Neuronal stem cell (in vitro differentiated cells): ENCODE measurements around the gene TRIM10.

Source experiments
- DNase-seq: peaks from one replicate; pipeline ENCODE4 v3.0.0-alpha.2; 2013; ENCODE audit warnings: low spot score
- H2AFZ ChIP-seq: one replicate; pipeline ENCODE4 v1.6.1; 2013; ENCODE audit warnings: mild to moderate bottlenecking, low read length, inconsistent platforms
- H2AK5ac ChIP-seq: 2 replicates; pipeline ENCODE4 v1.6.1; 2013; ENCODE audit warnings: low read depth, mild to moderate bottlenecking, inconsistent platforms, low read length, moderate library complexity, mixed read lengths
- H2BK120ac ChIP-seq: 2 replicates; pipeline ENCODE4 v1.6.1; 2013; ENCODE audit warnings: low read depth, mild to moderate bottlenecking, inconsistent platforms, low read length, moderate library complexity, mixed read lengths
- H2BK12ac ChIP-seq: one replicate; pipeline ENCODE4 v1.6.1; 2013; ENCODE audit warnings: low read length, inconsistent platforms
- H2BK15ac ChIP-seq: 2 replicates; pipeline ENCODE4 v1.6.1; 2013; ENCODE audit warnings: mild to moderate bottlenecking, low read length, inconsistent platforms, mixed read lengths
- H2BK5ac ChIP-seq: one replicate; pipeline ENCODE4 v1.6.1; 2013; ENCODE audit warnings: inconsistent platforms, mild to moderate bottlenecking, low read length, moderate library complexity
- H3K14ac ChIP-seq: one replicate; pipeline ENCODE4 v1.6.1; 2013; ENCODE audit warnings: low read length, inconsistent platforms
- H3K18ac ChIP-seq: 2 replicates; pipeline ENCODE4 v1.6.1; 2013; ENCODE audit warnings: low read length, inconsistent platforms
- H3K23ac ChIP-seq: 2 replicates; pipeline ENCODE4 v1.6.1; 2013; ENCODE audit warnings: low read depth, mild to moderate bottlenecking, mixed read lengths, low read length, inconsistent platforms; ENCODE audit not compliant: poor library complexity
- H3K27ac ChIP-seq: replicated peaks from 3 replicates; pipeline ENCODE4 v1.5.1; 2013; ENCODE audit warnings: low read length, inconsistent platforms
- H3K27me3 ChIP-seq, 3 experiments: 2 replicates each; pipeline ENCODE4 v1.6.1; 2013; ENCODE audit warnings: low read length in 3 of 3, mild to moderate bottlenecking in 2 of 3, inconsistent platforms in 1 of 3, low read depth in 1 of 3, mixed read lengths in 1 of 3, moderate library complexity in 1 of 3; ENCODE audit not compliant: control insufficient read depth in 3 of 3, insufficient read depth in 3 of 3
- H3K36me3 ChIP-seq, 2 donors: replicated peaks in 1 of 2; 2 replicates each; pipeline ENCODE4 v1.6.1; 2013; ENCODE audit warnings: low read length in 2 of 2; ENCODE audit not compliant: control insufficient read depth in 2 of 2, insufficient read depth in 2 of 2
- H3K4ac ChIP-seq: 2 replicates; pipeline ENCODE4 v1.6.1; 2013; ENCODE audit warnings: inconsistent platforms, mild to moderate bottlenecking, low read length, moderate library complexity
- H3K4me1 ChIP-seq, 2 donors: 1 replicate in 1 of 2; 2 replicates in 1 of 2; pipeline ENCODE4 v1.6.1; 2013; ENCODE audit warnings: low read length in 2 of 2, low read depth in 1 of 2; ENCODE audit not compliant: control insufficient read depth in 2 of 2, insufficient read depth in 1 of 2
- H3K4me2 ChIP-seq: one replicate; pipeline ENCODE4 v1.6.1; 2013; ENCODE audit warnings: mild to moderate bottlenecking, low read length, inconsistent platforms; ENCODE audit not compliant: insufficient read depth, poor library complexity, severe bottlenecking
- H3K4me3 ChIP-seq, 2 donors: 2 replicates each; pipeline ENCODE4 v1.5.1; 2013; ENCODE audit warnings: low read length in 2 of 2, mild to moderate bottlenecking in 2 of 2, inconsistent platforms in 1 of 2, moderate library complexity in 1 of 2
- H3K79me1 ChIP-seq: one replicate; pipeline ENCODE4 v1.6.1; 2013; ENCODE audit warnings: low read depth, mild to moderate bottlenecking, inconsistent platforms, low read length, moderate library complexity
- H3K9ac ChIP-seq: one replicate; pipeline ENCODE4 v1.6.1; 2013; ENCODE audit warnings: mild to moderate bottlenecking, low read depth, low read length, inconsistent platforms; ENCODE audit not compliant: poor library complexity
- H3K9me3 ChIP-seq, 2 donors: replicated peaks in 1 of 2; 2 replicates each; pipeline versions ENCODE3 to v1.6.1; 2013; ENCODE audit warnings: low read length in 2 of 2, mild to moderate bottlenecking in 2 of 2, inconsistent platforms in 1 of 2, low read depth in 1 of 2, mixed read lengths in 1 of 2, moderate library complexity in 1 of 2; ENCODE audit not compliant: control insufficient read depth in 2 of 2, insufficient read depth in 1 of 2
- H4K8ac ChIP-seq: one replicate; pipeline ENCODE4 v1.6.1; 2013; ENCODE audit warnings: low read depth, mild to moderate bottlenecking, inconsistent platforms, low read length, moderate library complexity
- H4K91ac ChIP-seq: one replicate; pipeline ENCODE4 v1.6.1; 2013; ENCODE audit warnings: low read length, low read depth, mild to moderate bottlenecking, inconsistent platforms; ENCODE audit not compliant: poor library complexity
- WGBS, 2 donors: extraction: QIAGEN DNeasy Blood & Tissue Kit; methylation state at CpG; one replicate each; pipeline ENCODE4 v1.1.7; 2013; ENCODE audit warnings: missing lambda C conversion rate in 2 of 2, mixed read lengths in 1 of 2; ENCODE audit not compliant: insufficient read length in 2 of 2, insufficient replicate concordance in 1 of 2; ENCODE audit errors: extremely low coverage in 2 of 2; 5-methylcytosine and 5-hydroxymethylcytosine counted together

Gene TRIM10

DNA sequence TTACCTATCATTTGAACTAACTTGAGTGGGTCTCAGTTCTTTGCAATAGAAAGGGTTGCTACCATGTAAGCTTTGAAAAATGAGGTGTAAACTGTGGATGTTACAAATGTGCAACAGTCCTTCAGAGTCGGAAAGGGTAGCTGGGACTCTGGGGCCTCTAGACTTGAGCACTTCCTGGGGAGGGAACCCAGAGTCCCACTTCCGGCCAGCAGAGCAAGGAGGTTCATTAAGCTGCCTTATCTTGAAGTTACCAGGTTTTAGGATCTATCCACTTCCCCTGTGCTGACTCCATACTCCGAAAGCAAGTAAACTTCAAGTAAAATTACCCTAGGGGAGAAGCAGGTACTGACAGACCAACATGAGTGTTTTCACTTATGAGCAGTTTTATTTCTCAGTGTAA is 9.4 kb downstream of the TRIM10 start:
- no peak overlapping the region for H3K18ac ChIP-seq
- H2BK15ac ChIP-seq, result no peak overlapping the region
- H3K4me2 ChIP-seq, result no peak overlapping the region
- H2AK5ac ChIP-seq, result no peak overlapping the region
- no CpG with 5 or more reads among the region's 3 CpGs for WGBS, 2 donors
- H3K27ac ChIP-seq, result no peak overlapping the region
- peaks cover 0 to 51% (median 0%) of the 10 kb centered on the region in 3 experiments for H3K27me3 ChIP-seq
- H3K79me1 ChIP-seq, result no peaks in the 10 kb centered on the region
- H4K8ac ChIP-seq, result no peak overlapping the region
- no peak overlapping the region for H3K23ac ChIP-seq
- H3K36me3 ChIP-seq, result no peaks in the 10 kb centered on the region
- no peak overlapping the region for H3K4me3 ChIP-seq
- no peak overlapping the region for H3K14ac ChIP-seq
- H4K91ac ChIP-seq, result no peak overlapping the region
- H3K4ac ChIP-seq, result no peak overlapping the region
- H2AFZ ChIP-seq, result peak overlapping the region; percentile 15
- H3K9me3 ChIP-seq, result no peaks in the 10 kb centered on the region
- no peak overlapping the region for H3K9ac ChIP-seq
- no peak for DNase-seq
- no peaks in the 10 kb centered on the region for H3K4me1 ChIP-seq
- no peak overlapping the region for H2BK120ac ChIP-seq
- no peak overlapping the region for H2BK12ac ChIP-seq
- no peak overlapping the region for H2BK5ac ChIP-seq

DNA sequence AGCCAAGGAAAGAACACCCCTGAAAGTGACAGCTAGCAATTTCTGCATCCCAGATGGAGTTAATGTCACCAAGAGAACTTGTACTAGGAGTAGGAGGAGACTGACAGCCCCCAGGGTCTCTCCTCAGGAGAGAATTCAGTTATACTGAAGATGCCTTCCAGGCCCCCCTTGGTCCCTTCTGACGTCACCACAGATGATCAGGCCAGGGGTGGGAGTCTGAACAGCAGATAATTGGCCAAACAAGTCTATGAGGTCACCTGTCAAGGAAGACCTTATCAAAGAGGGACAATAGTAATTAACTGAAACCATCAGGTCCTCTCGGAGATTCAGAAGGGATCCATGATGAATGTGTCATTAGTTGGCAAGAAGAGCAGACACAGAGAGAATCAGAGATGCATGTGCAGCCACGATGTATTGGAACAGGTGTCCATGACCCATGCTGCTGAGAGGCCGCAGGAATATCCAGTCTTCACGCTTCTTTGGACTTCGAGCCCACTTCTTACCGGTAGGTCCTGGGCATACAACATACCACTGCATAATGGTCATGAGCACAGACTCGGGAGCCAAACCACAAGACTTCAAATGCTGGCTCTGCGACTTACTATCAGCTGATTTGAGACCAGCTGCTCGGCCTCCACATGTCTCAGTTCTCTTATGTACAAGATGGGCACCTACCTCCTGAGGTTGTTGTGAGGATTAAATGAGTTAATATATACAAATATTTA is 10.2 kb downstream of the TRIM10 start:
- Histone ChIP-seq H3K9ac (no peak overlapping the region), H3K79me1 (no peaks in the 10 kb centered on the region), H3K23ac (no peak overlapping the region), H4K91ac (no peak overlapping the region), H3K4ac (no peak overlapping the region), H4K8ac (no peak overlapping the region), H3K27me3 (peaks cover 0 to 54% (median 0%) of the 10 kb centered on the region in 3 experiments), H3K14ac (no peak overlapping the region), H2AK5ac (no peak overlapping the region), H2AFZ (no peak overlapping the region), H3K36me3 (no peaks in the 10 kb centered on the region), H2BK120ac (no peak overlapping the region), H3K18ac (no peak overlapping the region), H2BK12ac (no peak overlapping the region), H2BK15ac (no peak overlapping the region), H3K4me3 (peak overlapping the region in 1 of 2 donors; percentile 51), H2BK5ac (no peak overlapping the region), H3K4me2 (no peak overlapping the region), H3K9me3 (no peaks in the 10 kb centered on the region), H3K4me1 (no peaks in the 10 kb centered on the region), H3K27ac (no peak overlapping the region)
- WGBS, 2 donors, result no CpG with 5 or more reads among the region's 10 CpGs
- DNase-seq, result no peak

DNA sequence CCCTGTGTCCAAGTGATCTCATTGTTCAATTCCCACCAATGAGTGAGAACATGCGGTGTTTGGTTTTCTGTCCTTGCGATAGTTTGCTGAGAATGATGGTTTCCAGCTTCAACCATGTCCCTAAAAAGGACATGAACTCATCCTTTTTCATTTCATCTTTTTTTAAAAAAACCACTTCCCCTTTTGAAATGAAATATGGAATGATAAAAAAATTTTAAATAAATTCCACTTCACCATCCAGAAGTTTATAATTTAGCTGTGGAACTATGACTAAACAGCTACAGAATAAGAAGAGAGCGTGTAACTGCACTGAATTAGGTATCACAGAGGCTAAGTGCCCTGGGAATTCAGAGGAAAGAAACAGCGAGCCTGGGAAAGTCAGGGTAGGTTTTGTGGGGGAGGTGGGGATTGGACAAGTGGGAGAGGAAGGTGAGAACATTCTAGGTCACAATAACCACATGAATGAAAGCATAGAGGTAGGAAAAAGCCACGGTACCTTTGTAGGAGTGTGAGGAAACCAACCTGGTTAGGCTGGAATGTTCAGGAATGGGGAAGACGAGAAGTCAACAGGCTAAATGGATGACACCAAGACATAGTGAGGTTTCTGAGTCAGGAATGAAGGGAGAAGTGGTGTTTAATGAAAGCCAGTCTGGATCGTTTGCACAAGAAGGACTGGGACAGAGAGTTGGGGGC is 11.0 kb downstream of the TRIM10 start:
- H2BK15ac ChIP-seq, result no peak overlapping the region
- no peak overlapping the region for H2AK5ac ChIP-seq
- H3K9me3 ChIP-seq, result no peaks in the 10 kb centered on the region
- no peak overlapping the region for H2AFZ ChIP-seq
- H2BK120ac ChIP-seq, result no peak overlapping the region
- H4K91ac ChIP-seq, result no peak overlapping the region
- no peak overlapping the region for H4K8ac ChIP-seq
- H3K27me3 ChIP-seq, result peaks cover 0 to 60% (median 0%) of the 10 kb centered on the region in 3 experiments
- no peak overlapping the region for H3K27ac ChIP-seq
- H3K4me3 ChIP-seq, result no peak overlapping the region
- no peak overlapping the region for H2BK12ac ChIP-seq
- H3K79me1 ChIP-seq, result no peaks in the 10 kb centered on the region
- H3K4ac ChIP-seq, result no peak overlapping the region
- H2BK5ac ChIP-seq, result no peak overlapping the region
- WGBS, 2 donors, result no CpG with 5 or more reads among the region's 7 CpGs
- H3K4me1 ChIP-seq, result no peaks in the 10 kb centered on the region
- no peak overlapping the region for H3K14ac ChIP-seq
- no peak for DNase-seq
- H3K23ac ChIP-seq, result no peak overlapping the region
- no peak overlapping the region for H3K9ac ChIP-seq
- H3K36me3 ChIP-seq, result no peaks in the 10 kb centered on the region
- no peak overlapping the region for H3K4me2 ChIP-seq
- H3K18ac ChIP-seq, result no peak overlapping the region

DNA sequence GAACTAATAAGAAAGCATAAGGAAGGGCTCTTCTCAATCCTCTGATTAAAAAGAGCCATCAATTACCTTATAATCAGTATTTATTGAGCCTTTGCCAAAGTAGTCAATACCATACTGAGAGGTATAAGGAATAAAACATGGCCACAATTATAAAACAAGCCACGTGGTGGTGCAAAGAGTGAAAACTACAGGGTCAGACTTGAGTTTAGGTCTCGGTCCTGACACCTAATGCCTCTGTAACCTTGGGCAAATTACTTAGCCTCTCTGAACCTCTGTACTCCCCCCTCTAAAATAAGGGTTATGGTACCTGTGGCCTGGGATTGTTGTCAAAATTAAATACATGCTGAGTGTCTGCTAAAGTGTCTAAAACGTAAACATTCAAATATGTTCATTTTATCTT is 11.8 kb downstream of the TRIM10 start:
- Histone ChIP-seq H3K4me2 (no peak overlapping the region), H2AFZ (no peak overlapping the region), H4K91ac (no peak overlapping the region), H3K14ac (no peak overlapping the region), H3K4me3 (no peak overlapping the region), H3K27ac (no peak overlapping the region), H3K9ac (no peak overlapping the region), H3K4me1 (no peaks in the 10 kb centered on the region), H3K79me1 (no peaks in the 10 kb centered on the region), H3K18ac (no peak overlapping the region), H3K27me3 (peaks cover 0 to 58% (median 0%) of the 10 kb centered on the region in 3 experiments), H3K36me3 (no peaks in the 10 kb centered on the region), H3K4ac (no peak overlapping the region), H2AK5ac (no peak overlapping the region), H2BK15ac (no peak overlapping the region), H2BK5ac (no peak overlapping the region), H3K23ac (no peak overlapping the region), H3K9me3 (no peaks in the 10 kb centered on the region), H2BK12ac (no peak overlapping the region), H4K8ac (no peak overlapping the region), H2BK120ac (no peak overlapping the region)
- no CpG with 5 or more reads among the region's 3 CpGs for WGBS, 2 donors
- DNase-seq, result no peak
